Stimulated activated CD8-positive, alpha-beta memory T cell treated with anti-CD3 and anti-CD28 coated beads, Interleukin-4, amount 100 ng/mL, for 48 hours (primary cell): ENCODE measurements around the gene PLA2G2A.
"Not testable (repeated sequence)": the region's sequence is repeated elsewhere in the genome, so short reads cannot be mapped to it uniquely, and the experiment has no call there.

ENCODE experiments used
- DNase-seq: peaks from one replicate; pipeline ENCODE4 v3.0.0-alpha.2; 2020

Gene PLA2G2A

GRCh38 chr1:19979494-19979977 lies at the start of gene PLA2G2A:
TSS of gene PLA2G2A (minus strand) at chr1:19979618. CDS start at chr1:19978773, 845 bp downstream.
- no peak for DNase-seq

- DNase-seq, result no peak
These were observed 49.3 kb upstream of the PLA2G2A start for GRCh38 chr1:20028726-20029125.

GRCh38 chr1:20028125-20028524 lies 48.7 kb upstream of the PLA2G2A start:
- DNase-seq, result no peak

GRCh38 chr1:20017741-20018140 lies 38.3 kb upstream of the PLA2G2A start:
- no peak for DNase-seq

- DNase-seq, result no peak
These were observed 34.7 kb upstream of the PLA2G2A start for GRCh38 chr1:20014153-20014552.

- no peak for DNase-seq
These were observed 30.6 kb upstream of the PLA2G2A start for GRCh38 chr1:20010016-20010415.

GRCh38 chr1:20009212-20009611 lies 29.8 kb upstream of the PLA2G2A start:
- DNase-seq, result no peak

GRCh38 chr1:20008391-20008841 lies 29.0 kb upstream of the PLA2G2A start:
- no peak for DNase-seq

- not testable (repeated sequence) for DNase-seq
These were observed 19.4 kb upstream of the PLA2G2A start for GRCh38 chr1:19998823-19999222.

- no peak for DNase-seq
These were observed 11.3 kb upstream of the PLA2G2A start for GRCh38 chr1:19990689-19991088.

- not testable (repeated sequence) for DNase-seq
These were observed 10.8 kb upstream of the PLA2G2A start for GRCh38 chr1:19990182-19990582.

GRCh38 chr1:19988267-19989006 lies 9.0 kb upstream of the PLA2G2A start:
- no peak for DNase-seq

- DNase-seq, result no peak
These were observed 8.3 kb upstream of the PLA2G2A start for GRCh38 chr1:19987719-19988118.

GRCh38 chr1:19984409-19985016 lies 5.1 kb upstream of the PLA2G2A start:
- not testable (repeated sequence) for DNase-seq

- DNase-seq, result no peak
These were observed 2.3 kb upstream of the PLA2G2A start for GRCh38 chr1:19981507-19982312.

GRCh38 chr1:19981170-19981506 lies 1.7 kb upstream of the PLA2G2A start:
- no peak for DNase-seq

- no peak for DNase-seq
These were observed 896 bp upstream of the PLA2G2A start for GRCh38 chr1:19980314-19980713.

GRCh38 chr1:19978143-19978542 lies 1.3 kb downstream of the PLA2G2A start:
- DNase-seq, result no peak

- DNase-seq, result no peak
These were observed 3.0 kb downstream of the PLA2G2A start for GRCh38 chr1:19976317-19977003.

GRCh38 chr1:19975423-19976193 lies 3.8 kb downstream of the PLA2G2A start:
- no peak for DNase-seq

- DNase-seq, result peak; percentile 35
These were observed 4.5 kb downstream of the PLA2G2A start for GRCh38 chr1:19974822-19975416.

- no peak for DNase-seq
These were observed 5.8 kb downstream of the PLA2G2A start for GRCh38 chr1:19973616-19974015.
